ENCODE results near the gene SVIL.

Gene SVIL

GRCh38 chr10:29643771-29644501 lies 9.2 kb upstream of the SVIL start:
- H3K4me3 ChIP-seq (ENCODE audit: low read depth, low read length), result no peak overlapping the region
- no peak for TF ChIP-seq CTCF (IDR thresholded peaks at IDR 0.05; ENCODE audit: low read depth, low read length)

DNA sequence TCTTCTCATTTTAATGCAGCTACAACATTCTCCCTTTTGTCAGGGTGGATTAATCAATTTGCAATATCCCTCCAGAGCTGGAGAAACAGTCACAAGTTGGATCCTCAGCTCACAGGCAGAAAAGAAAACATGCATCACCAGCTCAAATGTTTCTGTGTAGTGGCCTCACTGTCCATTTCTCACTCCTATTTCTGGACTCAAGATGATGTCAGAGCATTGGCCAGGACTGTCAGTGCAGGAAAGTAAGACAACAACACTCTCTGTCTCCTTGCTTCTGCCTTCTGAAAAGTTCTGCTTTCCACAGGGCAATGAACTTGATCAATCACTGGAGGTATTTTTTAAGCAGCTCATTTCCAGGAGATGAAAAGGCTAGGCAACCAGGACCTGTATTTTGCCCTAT lies 8.2 kb upstream of the SVIL start:
- no peak for TF ChIP-seq CTCF (IDR thresholded peaks at IDR 0.05; ENCODE audit: low read depth, low read length)
- no peak overlapping the region for H3K4me3 ChIP-seq (ENCODE audit: low read depth, low read length)

DNA sequence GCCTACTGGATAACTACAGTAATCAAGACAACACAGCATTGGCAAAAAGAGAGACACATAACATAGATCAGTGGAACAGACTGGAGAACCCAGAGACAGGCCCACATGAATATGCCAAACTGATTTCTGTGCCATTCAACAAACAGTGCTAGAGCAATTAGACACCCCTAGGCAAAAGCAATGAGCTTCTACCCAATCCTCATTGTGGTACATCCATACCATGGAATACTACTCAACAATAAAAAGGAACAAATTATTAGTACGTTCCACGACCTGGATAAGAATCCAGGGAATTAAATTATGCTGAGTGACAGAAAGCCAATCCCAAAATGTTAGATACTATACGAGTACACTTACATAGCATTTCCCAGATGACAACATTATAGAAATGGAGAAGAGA lies 2.8 kb upstream of the SVIL start:
- TF ChIP-seq CTCF (IDR thresholded peaks at IDR 0.05; ENCODE audit: low read depth, low read length), result no peak
- no peak overlapping the region for H3K4me3 ChIP-seq (ENCODE audit: low read depth, low read length)

GRCh38 chr10:29636178-29636577 lies 1.4 kb upstream of the SVIL start:
- TF ChIP-seq CTCF (IDR thresholded peaks at IDR 0.05; ENCODE audit: low read depth, low read length), result no peak
- H3K4me3 ChIP-seq (ENCODE audit: low read depth, low read length), result no peak overlapping the region

GRCh38 chr10:29635711-29636144 lies 957 bp upstream of the SVIL start:
- no peak overlapping the region for H3K4me3 ChIP-seq (ENCODE audit: low read depth, low read length)
- TF ChIP-seq CTCF (IDR thresholded peaks at IDR 0.05; ENCODE audit: low read depth, low read length), result no peak

DNA sequence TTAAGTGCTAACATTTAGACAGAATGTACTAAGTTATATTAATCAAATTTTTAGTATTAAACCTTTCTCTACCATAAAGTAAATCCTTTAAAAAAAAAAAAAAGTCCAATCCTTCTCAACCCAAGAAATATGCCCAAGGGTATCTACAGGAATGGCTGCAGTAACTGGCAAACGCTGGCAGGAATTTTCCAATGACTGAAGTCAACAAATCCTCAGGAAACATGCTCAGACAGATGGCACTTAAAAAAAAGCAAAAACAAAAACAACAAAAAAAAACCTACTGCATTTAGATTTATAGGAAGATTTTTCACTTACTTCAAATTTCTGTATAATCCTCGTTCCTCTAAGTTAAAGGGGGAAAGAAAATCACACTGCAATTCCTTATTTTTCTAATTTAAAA lies 666 bp downstream of the SVIL start:
- TF ChIP-seq CTCF (IDR thresholded peaks at IDR 0.05; ENCODE audit: low read depth, low read length), result no peak
- H3K4me3 ChIP-seq (ENCODE audit: low read depth, low read length), result no peak overlapping the region

DNA sequence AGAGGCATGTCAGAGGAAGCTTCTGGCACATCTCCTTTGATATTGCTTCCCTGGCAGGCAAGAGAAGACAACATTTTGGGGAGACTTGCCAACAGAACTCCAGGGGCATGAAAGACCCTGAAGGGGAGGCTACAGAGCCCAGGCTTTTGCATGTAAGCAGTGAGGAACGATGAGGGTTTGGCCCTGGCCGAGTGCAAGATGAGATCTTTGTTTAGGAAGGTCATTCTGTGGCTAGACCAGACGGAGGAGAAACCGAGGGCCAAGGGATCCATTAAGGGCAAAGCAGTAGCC lies 3.8 kb downstream of the SVIL start:
- no peak overlapping the region for H3K4me3 ChIP-seq (ENCODE audit: low read depth, low read length)

More for the DNA sequence above, 3.8 kb downstream of the SVIL start:
- TF ChIP-seq CTCF (IDR thresholded peaks at IDR 0.05; ENCODE audit: low read depth, low read length), result no peak

Measured in WI38 (cell line).